ENCODE results near the gene TSPEAR. TPM values are rescaled to one million over a fixed set of nuclear protein-coding genes. Genes with fewer than 3 reads are reported as not detected.

TSPEAR gene
- polyA plus RNA-seq, 3 donors: 0.53 to 0.67 (median 0.62) TPM

DNA sequence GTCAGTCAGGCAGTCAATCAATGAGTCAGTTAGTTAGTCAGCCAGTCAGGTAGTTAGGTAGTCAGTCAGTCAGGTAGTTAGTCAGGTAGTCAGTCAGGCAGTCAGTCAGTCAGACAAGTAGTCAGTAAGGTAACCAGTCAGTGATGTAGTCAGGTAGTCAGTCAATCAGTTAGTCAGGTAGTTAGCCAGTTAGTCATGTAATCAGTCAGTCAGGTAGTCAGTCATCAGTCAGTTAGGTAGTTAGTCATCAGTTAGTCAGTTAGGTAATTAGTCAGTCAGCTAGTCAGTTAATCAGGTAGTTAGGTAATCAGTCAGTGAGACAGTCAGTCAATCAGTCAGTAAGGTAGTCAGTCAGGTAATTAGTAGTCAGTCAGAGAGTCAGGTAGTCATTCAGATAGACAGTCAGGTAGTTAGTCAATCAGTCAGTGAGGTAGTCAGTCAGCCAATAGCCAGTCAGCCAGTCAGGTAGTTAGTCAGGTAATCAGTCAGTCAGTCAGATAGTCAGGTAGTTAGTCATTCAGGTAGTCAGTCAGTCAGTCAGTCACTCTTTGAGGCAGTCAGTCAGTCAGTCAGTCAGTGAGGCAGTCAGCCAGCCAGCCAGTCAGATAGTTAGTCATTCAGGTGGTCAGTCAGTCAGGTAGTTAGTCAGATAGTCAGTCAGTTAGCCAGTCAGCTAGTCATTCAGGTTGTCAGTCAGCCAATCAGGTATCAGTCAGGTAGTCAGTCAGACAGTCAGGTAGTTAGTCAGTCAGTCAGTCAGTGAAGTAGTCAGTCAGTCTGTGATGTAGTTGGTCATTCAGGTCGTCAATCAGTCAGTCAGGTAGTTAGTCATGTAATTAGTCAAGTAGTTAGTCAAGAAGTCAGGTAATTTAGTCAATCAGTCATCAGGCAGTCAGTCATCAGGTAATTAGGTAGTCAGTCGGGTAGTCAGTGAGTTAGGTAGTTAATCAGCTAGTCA, 186.7 kb downstream of the TSPEAR start:
- DNase-seq (ENCODE audit: low read depth in 3 of 3, low spot score in 2 of 3): no peak

DNA sequence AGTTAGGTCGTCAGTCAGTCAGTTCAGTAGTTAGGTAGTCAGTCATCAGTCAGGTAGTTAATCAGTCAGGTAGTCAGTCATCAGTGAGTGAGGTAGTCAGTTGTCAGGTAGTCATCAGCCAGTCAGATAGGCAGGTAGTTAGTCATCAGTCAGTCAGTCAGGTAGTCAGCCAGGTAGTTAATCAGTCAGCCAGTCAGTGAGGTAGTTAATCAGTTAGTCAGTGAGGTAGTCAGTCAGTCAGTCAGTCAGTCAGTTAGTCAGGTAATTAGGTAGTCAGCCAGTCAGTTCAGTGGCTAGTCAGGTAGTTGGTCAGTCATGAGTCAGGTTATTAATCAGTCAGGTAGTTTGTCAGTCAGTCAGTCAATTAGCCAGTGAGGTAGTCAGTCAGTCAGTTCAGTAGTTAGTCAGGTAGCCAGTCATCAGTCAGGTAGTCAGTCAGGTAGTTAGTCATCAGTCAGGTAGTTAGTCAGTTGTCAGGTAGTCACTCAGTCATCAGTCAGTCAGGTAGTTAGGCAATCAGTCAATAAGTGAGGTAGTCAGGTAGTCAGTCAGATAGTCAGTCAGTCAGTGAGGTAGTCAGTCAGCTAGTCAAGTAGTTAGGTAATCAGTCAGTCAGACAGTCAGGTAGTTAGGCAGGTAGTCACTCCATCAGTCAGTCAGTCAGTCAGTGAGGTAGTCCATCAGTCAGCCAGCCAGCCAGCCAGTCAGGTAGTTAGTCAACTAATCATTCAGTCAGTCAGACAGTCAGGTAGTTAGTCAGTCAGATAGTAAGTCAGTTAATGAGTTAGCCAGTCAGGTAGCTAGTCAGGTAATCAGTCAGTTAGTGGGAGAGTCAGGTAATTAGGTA, 187.6 kb downstream of the TSPEAR start:
- DNase-seq (ENCODE audit: low read depth in 3 of 3, low spot score in 2 of 3): no peak

DNA sequence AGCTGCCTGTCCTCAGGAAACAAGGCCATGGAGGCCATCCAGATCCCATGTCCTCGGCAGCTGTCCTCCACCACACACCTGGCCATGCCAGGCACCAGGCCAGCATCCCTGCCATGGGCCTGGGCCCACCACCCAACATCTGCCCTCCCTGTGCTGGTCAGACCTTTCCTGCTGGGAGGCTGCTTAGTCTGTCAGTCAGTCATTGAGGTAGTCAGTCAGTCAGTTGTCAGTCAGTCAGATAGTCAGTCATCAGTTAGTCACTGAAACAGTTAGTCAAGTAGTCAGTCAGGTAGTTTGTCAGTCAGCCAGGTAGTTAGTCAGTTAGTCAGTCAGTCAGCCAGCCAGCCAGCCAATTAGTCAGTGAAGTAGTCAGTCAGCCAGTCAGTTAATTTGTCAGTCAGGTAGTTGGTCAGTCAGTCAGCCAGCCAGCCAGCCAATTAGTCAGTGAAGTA, 188.6 kb downstream of the TSPEAR start:
- DNase-seq (ENCODE audit: low read depth in 3 of 3, low spot score in 2 of 3): no peak

DNA sequence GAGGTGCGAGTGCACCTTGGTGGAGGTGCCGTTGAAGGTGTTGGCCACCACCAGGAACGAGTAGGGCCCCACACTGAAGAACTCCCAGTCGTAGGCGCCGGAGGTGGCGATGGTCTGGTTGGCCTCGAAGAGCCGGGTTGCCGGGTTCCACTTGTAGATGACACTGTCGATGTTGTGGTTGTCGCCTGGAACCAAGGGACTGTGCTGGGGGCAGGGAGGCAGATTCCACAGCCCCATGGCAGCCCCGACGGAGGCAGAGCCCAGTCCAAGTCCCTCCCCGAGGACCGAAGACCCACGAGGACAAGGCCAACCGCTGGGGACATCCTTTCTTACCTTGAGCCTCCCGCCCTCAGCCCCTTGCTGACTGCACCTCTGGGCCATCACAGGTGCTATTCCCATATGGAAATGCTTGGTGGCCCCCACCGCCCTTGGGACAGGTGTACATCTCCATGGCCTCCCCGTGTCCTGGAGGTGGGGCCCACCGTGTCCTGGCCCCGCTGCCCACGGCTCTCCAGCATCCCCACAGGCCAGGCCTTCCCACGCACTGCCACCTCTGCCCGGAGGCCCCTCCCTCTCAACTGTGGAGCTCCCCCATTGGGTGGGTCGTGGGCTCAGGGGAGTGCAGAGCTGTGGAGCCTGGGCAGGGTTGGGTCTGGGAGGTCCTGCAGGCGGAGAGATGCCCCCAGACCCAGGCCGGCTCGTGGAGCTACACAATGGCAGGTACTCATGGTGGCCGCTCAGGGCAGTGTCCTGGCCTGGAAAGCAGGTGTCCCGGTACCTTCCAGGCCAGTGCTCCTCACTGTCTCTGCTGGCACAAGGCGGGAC, 189.2 kb downstream of the TSPEAR start:
- no peak for DNase-seq (ENCODE audit: low read depth in 3 of 3, low spot score in 2 of 3)

DNA sequence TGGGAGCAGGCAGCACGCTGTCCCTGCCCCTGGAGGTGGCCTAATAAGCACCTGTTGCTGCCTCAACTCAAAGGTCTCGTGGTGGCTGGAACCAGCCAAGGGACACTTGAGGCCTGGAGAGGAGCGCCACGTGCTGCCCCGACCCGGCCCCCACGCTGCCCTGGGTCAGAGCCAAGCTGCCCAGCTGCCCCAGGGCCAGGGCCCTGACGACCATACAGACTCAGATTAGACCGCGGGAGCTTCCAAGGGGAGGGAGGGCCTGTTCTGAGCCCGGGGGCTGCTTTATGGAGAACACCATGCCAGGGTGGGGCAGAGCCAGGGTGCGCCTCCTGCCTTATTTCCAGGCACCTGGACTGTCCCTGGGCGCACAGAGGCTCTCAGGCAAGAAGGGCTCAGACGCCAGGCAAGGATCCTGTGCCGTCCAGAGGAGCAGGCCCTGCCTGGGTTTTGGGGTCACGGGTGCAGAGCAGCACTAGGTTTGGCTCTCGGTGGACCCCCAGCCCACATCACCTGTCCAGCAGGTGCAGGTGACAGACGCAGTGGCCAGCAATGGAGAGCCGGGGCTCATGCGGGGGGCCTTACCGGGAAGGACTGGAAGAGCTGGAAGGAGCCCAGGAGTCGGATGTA, 190.0 kb downstream of the TSPEAR start:
- no peak for DNase-seq (ENCODE audit: low read depth in 3 of 3, low spot score in 2 of 3)

DNA sequence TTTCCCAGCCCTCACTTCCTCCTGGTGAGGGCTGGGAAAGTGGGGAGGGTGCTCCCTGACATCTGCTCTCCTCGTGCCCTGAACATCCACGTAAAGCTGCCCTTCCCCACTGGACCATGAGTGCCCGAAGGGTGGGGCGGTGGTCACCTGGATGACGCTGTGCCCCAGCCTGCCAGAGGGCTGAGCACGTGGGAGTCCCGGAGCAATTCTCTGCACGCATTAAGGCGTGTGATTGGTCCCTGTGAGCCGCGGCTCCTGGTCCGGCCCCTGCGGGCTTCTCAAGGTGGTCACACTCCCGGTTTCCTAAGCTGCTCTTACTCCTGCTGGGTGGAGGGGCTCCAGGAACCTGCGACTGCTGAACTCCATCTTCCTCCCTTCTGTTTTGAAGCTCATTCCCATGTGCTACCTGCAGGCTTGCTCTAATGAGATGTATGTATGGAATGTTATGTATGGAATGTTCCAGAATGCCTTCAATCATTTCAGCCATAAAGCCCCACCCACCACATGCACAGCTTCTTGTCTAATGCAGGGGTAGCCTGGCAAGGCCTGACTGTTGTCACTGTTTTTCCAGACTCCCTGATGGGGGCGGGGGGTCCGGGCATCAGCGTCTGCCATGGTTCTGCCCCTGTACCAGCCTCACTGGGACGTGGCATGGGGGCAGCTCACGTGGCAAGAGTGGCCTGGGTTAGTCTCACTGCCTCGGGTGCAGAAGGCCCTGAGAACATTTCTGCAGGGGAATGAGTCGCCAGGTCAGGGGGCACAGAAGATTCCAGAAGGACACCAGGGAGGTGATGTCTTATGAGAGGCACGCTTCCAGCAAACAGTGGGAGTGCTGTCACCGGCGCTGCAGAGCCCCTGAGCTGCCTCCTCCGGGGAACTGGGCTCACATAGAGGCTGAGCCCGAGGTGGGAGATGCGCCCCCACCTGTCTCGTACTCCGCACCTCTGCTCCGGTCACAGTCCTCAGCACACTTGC, 190.8 kb downstream of the TSPEAR start:
- no peak for DNase-seq (ENCODE audit: low read depth in 3 of 3, low spot score in 2 of 3)

DNA sequence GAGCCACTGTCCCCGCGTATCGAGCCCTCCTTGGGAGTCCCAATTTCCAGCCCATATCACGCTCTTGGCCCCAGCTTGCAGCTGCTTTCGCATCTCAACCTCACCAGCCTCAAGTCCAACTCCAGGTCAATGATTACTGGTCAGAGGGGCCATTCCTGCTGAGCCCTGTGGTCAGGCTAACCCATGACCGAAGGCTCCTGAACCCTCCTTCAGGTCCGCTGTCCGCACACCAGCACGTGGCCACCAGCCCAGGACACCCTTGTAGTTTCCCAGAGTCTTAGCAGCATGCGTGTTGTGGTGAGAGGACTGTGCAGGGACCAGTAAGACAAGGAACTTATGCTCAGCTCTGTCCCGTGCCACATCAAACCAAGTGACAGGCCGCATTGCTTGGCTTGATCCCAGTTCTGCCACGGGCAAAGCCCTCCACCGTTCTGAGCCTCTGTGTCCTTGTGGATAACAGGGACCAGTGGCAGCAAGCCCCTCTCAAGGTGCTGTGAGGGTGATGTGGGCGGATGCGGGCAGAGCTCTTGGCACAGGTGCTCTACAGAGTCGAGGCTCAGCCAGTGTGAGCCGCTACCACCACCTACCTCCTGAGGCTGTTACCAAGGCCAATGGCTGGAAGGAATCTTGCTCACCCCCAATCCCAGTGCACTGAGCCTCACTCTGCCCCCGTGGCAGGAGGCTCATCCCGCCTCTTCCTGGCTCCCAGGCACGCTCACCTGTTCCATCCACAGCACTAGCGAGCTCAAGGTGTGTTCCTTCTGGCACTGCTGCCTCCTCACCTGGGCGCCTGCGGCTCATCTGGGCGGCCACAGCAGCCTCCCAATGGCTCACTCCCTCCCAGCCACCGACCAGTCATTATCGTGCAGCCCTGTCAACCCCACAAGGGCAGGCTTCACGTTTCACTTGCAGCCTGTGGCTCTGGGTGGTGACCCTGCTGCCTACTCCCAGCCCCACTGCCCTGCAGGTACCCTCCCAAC, 191.7 kb downstream of the TSPEAR start:
- no peak for DNase-seq (ENCODE audit: low read depth in 3 of 3, low spot score in 2 of 3)

DNA sequence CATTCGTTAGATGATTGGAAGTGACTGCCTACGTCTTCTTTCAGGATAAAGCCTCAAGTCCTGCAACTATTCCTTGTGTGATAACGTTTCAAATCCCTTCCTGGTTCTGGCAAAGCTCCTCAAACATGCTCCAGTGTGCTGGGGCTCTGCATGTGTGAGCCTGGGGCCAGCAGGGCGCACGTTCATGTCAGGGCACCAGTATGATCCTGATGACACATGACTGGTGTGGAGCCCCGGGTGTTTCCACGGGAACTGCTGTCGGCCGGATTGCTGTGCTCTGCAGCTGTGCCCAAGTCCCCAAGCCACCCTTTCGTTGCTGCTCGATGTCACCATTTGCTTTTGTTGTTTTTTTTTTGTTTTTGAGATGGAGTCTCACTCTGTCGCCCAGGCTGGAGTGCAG, 192.7 kb downstream of the TSPEAR start:
- DNase-seq (ENCODE audit: low read depth in 3 of 3, low spot score in 2 of 3): no peak

DNA sequence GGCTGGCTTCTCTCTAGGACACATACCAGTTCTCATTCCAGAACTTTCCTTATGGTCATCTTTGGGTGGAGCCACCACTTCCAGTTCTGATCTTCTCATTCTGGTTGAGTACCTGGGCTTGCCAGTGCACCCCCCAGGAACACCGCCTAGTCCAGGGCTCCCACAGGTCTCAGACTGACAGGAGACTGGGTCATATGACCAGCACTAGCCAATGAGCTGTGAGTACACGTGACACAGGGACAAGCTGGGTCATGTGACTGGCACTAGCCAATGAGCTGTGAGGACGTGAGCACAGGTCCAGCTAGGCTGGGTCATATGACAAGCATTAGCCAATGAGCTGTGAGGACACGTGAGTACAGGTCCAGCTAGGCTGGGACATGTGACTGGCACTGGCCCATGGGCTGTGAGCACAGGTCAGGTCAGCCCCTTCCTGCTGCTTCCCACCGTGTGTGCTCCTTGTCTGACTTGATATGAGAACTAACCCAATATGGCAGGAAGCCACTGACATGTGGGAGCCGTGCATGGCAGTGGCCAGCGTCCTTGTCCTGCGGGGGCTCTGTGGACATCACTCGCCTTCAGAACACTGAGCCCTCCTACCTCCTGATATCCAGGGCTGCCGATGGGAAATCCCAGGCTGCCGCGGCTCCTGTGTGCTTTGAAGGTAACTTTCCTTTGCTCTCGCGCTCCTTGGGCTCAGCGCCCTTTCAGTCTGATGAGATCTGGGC, 194.0 kb downstream of the TSPEAR start:
- no peak for DNase-seq (ENCODE audit: low read depth in 3 of 3, low spot score in 2 of 3)

DNA sequence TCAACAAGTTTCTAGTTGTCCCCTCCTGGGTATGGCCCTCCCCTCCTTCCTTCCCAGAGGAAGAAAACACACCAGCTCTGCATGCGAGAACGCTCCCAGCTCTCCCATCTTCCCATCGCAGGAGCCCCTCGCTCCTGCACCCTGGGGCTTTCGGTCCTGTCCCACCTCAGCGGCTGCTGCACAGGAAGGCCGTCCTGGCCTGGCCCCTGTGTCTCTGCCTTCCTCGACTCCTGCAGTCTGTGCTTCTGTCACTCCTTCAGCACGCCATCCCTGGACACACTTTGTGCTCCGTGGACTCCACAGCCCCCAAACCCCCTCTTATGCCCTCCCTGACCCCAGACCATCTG, 194.6 kb downstream of the TSPEAR start:
- no peak for DNase-seq (ENCODE audit: low read depth in 3 of 3, low spot score in 2 of 3)

DNA sequence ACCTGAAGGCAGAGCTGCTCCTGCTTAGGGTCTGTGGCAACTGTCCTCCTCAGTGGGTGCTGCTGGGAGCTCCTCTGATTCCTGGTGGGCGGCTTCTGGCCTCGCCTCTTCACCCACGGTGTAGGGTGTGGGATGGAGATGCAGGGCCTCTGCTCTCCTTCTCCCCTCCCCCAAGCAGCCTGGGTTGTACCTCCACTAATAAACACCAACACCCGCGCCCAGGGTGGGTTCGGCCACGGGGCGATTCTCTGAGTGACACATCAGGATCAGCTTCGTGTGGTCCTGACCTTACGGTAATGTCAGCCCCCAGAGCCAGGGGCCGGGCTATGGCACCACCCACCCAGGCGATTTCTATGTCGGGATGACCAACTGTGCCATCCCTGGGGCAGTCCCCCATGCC, 195.0 kb downstream of the TSPEAR start:
- no peak for DNase-seq (ENCODE audit: low read depth in 3 of 3, low spot score in 2 of 3)

DNA sequence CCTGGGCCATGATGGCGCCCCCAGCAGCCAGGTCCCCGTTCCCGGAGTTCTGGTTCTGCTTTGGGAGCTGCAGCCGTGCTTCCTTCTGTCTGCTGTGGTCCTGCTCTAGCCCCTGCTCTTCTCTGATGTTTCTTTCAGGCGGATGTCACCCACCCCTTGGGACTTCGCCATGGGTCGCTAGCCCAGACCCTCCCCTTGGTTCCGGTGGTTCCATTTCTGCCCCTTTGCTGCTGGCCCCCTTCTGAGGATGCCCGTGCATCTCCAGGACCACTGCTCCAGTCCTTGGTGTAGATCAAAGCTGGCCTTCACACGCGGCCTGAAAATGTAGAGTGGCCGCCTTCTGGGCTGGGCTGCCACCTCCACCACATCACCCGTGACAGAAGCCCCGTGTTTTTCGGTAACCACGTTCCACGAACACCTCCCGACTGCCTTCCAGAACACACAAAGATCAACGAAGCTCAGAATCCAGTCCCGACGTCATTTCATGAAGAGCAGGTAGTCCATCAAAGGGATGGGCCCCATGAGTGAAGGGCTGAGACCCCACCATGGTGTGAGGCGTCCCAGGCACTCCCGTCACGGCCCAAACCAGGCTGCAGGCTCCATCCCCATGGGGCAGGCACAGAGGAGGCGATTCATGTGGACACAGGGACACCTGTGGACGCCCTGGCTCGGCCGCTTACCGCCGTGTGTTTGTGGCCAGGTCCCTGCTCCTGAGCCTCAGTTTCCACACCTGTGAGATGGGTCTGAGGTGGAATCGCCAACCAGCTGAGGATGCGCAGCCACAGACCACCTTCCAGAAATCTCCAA, 195.8 kb downstream of the TSPEAR start:
- no peak for DNase-seq (ENCODE audit: low read depth in 3 of 3, low spot score in 2 of 3)

DNA sequence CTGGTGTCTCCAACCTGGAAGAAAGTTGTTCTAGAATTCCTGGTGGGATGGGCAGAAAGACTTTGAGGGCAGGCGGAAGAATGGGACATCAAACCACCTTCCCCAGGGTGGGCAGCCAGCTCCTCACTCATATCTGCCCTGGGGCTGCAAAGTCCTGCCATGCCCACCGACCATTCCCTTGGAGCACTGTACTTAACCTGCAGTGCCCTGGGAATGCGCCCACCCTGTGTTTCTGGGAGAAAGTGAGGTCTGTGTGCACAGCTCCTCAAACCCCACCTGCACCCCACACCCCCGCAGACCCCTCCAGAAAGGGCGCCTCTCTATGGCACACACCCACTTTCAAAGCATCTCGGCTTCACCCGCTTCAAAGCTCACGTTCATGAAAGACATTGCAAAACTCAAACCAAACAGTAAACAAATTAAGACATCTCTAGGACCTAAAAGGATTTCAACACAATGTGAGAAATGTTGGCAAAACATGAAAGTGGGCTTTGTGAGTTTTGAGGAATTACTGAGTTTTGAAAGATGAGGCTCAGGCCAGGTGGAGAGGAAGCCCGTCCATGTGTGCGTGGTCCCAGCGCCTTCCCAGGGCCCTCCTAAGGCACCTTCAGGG, 196.5 kb downstream of the TSPEAR start:
- no peak for DNase-seq (ENCODE audit: low read depth in 3 of 3, low spot score in 2 of 3)

DNA sequence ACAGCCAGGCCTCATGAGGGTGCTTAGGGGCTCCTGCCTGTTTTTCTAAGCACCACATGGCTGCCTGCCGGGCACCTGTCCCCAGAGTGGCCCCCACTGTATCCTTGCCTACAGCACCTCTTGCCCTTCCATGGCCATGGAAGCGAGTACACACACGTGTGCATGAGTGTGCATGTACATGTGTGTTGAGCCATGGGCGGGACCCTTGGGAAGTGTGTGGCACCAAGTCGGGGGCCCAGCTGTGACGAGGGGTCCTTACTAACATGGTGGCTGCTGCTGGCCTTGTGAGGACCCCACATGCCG, 197.2 kb downstream of the TSPEAR start:
- DNase-seq (ENCODE audit: low read depth in 3 of 3, low spot score in 2 of 3): no peak

DNA sequence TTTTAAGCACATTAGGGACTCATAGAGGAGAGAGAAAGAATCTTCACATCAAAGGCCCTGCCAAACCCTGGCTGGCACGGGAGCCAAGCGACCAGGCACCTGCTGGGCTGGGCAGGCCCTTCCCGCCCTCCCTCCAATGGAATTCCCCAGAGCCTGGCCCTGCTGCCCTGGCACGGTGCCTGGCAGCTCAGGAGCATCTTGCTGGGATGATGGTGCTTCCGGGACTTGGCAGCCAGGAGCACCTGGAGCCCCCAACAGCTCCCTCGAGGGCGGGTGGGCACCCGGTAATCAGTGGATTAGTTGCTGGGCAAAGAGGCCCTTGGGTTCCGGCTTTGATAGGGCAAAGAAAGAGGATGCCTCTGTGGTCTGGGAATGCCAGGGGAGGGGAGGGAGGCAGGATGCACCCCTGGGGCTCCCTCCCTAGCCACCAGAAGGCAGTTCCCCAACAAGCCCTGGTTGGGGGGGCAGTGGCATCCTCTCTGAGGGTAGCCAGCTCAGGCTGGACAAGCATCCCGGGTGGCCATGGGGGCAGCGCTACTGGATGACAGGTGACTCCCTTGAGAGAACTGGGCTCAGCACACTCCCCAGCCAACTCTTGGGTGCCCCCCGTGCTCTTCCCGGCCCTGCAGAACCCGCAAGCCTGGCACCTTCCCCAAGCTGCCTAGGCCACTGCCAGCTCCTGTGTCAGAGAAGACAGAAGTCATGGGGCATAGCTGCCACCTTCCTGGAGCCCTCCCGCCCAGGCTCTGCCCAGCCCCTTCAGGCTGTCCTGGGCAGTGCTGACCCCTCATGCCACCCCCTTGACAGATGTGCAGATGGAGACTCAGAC, 197.8 kb downstream of the TSPEAR start:
- DNase-seq (ENCODE audit: low read depth in 3 of 3, low spot score in 2 of 3): no peak
